SIG-M5 treated with dmso at 0.1 percent for 504 hours (cell line): ENCODE measurements around the gene TMEM52.

Experiments
- DNase-seq: peaks from one replicate; lab custom pipeline; 2025; ENCODE audit not compliant: unreplicated experiment; lab: John Stamatoyannopoulos, UW

TMEM52 gene

GRCh38 chr1:1876335-1876930 is 42.6 kb downstream of the TMEM52 start:
- no peak for DNase-seq

DNA sequence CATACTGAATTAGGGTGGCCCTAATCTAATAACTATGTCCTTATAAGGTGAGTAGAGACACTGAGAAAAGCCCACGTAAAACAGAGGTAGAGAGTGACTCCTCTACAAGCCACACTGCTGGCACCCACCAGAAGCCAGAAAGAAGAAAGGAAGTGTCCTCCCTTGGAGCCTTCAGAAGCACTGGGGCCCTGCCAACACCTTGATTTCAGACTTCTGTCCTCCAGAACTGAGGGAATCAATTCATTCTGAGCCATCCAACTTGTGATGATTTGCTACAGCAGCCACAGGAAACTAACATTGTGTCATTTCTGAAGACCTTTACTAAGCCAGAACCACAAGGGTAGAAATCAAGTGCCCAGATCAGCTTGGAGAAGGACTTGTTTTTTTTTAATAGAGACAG is 43.1 kb downstream of the TMEM52 start:
- DNase-seq: no peak

- DNase-seq: no peak
These were observed 44.2 kb downstream of the TMEM52 start for GRCh38 chr1:1874901-1875300.

- no peak for DNase-seq
These were observed 45.9 kb downstream of the TMEM52 start for GRCh38 chr1:1873186-1873585.

DNA sequence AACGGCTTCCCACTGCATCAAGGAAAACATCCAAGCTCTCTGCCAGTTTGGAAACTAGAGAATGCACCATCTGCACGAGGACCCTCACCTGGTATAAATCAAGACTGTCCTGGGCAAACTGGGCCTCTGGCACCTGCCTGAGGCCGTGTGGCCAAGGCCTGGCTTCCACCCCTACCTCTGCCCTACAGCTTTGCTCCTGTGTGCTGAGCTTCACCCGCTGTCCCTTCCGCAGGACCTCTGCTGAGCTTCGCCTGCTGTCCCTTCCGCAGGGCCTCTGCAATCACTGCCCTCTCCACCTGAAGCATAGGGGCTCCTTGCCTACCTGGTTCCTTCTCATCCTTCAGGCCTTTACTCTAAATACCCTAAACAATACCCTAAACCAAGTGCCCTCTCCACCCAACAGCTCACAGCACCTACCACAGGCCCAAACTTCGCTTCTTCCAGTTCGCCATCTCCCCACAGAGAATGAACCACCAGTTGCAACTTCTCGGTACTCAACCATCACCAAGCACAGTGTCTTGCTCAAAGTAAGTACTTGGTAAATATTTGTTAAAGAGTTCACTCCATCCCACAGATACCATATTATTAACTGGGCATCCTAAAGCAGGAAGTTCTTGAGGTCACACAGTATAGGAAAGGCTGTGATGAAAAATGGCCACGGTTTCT is 46.6 kb downstream of the TMEM52 start:
- DNase-seq: no peak

DNA sequence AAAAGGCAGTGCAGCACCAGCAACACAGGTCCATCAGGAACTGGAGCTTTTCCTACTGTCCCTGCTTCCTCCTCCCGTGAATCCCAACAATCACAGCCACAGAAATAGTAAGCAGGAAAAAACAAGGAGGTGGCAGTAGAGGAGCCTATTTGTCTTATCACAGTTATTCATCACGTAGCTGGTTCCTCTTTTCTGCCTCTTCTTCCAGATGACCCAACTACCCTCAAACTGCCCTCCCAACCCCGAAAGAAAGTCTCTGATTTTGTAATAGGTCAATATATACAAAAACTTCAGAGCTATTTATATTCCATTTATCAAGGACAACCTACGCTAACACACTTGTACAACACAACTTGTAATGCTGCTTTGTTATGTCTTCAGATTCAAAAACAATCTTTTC is 49.6 kb downstream of the TMEM52 start:
- DNase-seq: peak; percentile 54
